DMS153 (cell line): ENCODE results near the gene KRT77.
"Not testable (repeated sequence)": the region's sequence is repeated elsewhere in the genome, so short reads cannot be mapped to it uniquely, and the experiment has no call there.

ENCODE experiments used
- DNase-seq: peaks from one replicate; lab custom pipeline; 2025; lab: John Stamatoyannopoulos, UW

The KRT77 gene

DNA sequence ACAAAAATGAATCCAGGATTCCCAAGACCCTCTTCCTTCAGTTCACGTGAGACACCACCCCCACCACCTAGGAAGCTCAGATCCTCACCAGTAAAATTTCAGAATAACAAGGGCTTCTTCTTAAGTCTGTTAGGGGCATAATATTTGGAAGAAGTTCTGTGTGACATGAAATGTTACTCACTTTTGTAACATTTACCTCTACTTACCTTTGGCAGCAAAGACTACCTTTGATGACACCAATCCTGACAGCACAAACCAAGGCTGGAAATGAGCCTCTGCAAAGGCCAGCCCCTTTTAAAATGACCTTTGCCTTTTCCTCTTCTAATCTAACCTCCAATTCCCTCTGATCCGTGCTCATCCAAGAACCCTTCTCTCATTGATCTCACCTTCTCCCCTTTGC lies 19.4 kb upstream of the KRT77 start:
- DNase-seq = no peak

DNA sequence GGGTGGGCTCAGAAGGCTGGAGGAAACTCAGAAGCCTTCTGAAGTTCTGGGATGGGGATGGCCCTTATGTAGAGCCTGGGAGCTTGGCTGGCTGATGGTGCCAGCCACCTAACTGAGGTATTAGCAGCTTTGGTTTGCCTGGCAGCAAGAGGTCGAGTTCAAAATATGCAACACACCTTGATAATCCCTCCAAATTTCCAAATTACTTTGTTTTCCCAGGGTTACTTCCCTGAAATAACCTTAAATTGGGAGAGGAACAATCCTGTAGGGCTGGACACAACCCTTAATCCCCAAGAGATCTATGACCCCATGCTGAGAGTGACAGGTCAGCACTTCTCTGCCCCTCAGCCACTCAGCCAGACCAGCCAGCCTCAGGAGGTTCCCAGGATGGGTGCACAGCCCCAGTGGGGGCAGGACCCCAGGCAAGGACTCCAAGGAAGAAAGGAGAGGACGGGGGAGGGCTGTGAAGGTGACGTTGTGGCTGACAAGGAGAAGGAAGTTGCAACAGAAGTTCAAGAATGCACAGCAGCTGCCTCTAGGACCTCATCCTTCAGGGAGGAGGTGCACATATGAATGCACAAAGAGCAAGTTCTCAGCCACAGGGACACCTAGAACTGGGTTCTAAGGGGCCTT lies 18.6 kb upstream of the KRT77 start:
- DNase-seq = no peak

GRCh38 chr12:52720365-52720886 lies 17.1 kb upstream of the KRT77 start:
- DNase-seq = no peak

DNA sequence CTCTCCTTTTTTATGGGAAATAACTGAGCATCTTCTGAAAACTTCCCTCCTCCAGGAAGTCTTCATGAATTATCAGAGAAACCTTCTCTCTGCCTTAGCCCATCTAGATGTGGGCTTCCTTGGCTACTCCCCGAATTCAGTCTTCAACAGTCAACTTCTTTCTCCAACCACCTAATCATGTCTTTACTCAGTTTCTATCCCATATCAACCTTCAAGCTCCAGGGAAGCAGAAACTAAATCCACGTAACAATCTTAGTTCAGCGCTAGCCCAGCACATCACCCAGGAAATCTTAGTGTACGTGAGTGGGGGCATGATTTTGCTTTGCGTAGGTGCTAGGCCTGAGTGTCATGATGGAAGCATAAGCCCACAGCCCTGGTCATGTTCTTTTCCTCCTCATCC lies 12.7 kb upstream of the KRT77 start:
- DNase-seq = no peak

DNA sequence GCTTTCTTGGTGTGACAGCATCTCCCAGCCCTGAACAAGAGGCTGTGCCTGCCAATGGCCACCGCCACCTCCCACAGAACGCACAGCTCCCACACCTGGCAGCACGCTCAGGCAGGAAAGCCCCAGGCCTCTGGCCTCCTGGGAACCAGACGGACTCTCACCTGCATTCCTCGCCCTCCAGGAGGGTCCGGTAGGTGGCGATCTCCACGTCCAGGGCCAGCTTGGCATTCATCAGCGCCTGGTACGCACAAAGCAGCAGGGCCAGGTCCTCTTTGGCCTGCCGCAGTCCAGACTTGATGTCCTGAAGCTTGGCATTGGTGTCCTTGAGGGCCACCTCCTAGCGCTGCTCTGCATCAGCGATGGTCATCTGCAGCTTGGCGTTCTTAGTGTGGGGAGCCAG lies 12.1 kb upstream of the KRT77 start:
- no peak for DNase-seq

DNA sequence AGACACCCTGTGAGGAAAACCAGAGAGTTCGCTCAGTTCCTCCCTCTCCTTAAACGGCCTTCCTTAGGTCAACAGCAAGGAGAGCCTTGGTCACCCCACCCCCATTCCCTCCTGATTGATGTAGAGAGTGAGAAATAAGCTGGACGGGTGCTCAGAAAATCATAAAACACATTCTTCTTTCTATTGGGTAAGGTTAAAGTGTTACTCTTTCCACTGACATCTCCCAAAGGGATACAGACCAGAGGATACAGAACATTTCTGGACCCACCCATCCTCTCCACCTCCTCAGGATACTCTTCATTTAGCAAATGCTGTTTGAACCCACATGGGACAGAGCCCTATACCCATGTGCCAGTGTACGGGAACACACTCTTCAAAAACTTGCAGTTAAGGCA lies 11.6 kb upstream of the KRT77 start:
- no peak for DNase-seq

DNA sequence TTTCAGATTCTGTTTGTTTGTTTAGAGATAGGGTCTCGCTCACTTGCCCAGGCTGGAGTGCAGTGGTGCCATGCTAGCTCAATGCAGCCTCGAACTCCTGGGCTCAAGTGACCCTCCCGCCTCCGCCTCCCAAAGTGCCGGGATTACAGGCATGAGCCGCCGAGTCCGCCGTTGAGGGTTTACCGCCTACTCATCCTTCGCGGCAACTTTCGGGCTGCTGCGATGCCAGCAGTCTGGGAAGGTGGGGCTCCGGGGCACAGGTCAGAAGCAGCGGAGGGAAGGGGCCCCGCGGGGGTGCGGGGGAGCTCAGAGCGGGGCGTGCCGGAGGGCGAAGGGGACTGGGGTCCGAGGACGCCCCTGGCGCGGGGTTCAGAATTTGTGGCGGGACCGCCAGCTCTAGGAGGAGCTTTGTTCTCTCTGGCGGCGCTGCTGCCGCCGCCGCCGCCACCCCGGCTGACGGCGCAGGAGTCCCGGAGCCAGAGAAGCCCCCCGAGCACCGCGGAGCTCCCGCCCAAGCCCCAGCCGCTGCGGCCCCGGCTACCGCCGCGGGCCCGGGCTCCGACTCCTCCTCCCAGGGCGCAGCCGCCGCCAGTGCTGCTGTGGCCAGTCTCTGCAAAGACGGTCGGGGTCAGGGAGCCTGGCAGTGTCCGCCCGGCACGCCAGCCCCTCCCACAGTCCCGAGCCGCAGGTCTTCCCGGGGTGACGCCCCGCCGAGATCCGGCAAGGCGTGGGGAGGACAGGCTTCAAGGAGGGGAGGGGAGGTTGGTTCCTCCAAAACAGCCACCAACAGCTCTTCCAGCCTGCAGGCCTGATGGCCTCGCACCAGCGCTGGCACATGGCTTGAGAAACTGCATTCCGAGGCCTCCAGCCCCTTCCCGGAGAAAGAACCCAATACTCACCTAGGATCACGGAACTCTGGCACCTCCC lies 10.9 kb upstream of the KRT77 start:
- no peak for DNase-seq

DNA sequence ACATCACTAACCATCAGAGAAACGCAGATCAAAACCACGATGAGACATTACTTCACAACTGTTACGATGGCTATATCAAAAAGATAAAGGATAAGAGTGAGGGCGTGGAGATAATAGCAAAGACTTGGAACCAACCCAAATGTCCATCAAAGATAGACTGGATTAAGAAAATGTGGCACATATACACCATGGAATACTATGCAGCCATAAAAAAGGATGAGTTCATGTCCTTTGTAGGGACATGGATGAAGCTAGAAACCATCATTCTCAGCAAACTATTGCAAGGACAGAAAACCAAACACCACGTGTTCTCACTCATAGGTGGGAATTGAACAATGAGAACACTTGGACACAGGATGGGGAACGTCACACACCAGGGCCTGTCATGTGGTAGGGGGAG lies 8.8 kb upstream of the KRT77 start:
- DNase-seq = not testable (repeated sequence)

DNA sequence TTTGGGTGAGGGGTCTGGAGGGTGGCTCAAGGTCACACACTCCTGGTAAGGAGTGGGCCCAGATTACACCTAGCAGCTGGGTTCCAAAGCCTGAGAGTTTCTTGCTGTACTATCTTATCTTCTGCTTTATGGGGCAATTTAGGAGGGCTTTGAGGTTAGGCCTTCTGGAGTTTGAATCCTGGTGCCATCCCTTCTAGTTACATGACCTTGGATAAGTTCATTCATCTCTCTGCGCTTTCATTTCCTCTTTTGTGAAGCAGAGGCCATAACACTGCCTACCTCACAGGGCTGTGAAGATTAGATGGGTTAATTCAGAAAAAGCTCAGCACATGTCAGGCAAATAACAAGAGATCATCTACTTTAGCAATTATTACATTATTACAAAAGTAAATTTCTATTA lies 7.4 kb upstream of the KRT77 start:
- DNase-seq = no peak

DNA sequence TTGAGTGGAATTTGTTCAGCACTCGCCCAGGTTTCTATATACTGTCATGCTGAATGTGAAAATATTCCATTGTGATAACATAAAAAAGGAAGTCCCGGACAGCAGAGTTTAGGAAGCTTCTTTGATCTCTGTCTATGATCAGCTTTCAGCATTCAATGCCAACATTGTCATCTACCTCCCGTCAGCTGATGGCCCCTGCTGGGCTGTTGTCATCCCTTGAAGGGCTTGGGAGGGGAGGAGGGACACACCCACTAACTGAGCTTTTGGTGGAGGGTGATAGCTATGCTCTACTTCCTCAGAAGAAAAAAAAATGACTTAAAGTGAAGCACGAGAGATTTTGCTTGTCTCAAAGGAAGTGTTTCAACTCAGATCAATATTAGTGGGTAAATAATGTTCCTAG lies 4.7 kb upstream of the KRT77 start:
- no peak for DNase-seq

GRCh38 chr12:52704464-52704863 lies 1.1 kb upstream of the KRT77 start:
- DNase-seq = no peak

- DNase-seq = no peak
Observed at GRCh38 chr12:52703878-52704277, 554 bp upstream of the KRT77 start.

GRCh38 chr12:52702338-52702737 lies 986 bp downstream of the KRT77 start:
- no peak for DNase-seq

DNA sequence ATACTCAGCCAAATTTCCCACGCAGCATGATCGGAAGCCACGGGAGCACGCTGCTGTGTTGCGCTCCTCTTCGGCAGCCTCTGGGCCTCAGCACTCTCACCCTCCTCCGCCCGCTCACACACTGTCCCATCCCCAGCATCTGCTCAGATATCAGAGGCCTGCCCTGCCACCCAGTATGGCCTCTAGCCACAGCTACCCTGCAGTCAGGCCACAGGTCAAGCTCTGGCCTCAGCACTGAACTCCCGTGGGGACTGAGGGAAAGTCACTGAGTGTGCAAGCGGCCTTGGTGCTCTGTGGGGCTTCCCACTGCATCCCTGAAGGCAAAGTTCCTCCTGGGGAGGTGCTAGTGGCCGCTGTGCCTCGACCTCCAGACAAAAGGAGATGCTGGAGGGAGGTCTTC lies 2.0 kb downstream of the KRT77 start:
- no peak for DNase-seq

- DNase-seq = no peak
Observed at GRCh38 chr12:52699960-52700359, 3.4 kb downstream of the KRT77 start.

DNA sequence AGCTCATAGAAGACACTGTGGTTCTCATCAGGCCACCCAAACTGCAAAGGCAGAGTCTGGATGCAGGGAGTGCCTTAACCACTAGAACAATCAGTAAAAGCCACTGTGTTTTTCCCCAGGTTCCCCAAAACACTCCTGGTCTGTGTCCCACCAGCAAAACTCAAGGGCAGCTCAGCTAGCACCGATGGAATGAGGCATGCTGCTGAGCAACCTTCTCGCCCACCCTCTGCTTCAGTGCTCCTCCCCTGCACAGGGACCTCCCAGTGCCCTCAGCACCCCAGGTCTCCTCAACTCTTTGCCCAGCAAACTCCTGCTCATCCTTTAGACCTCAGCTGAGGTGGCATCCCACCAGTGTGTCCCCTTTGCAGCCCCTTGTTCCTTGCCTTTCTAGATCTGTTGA lies 4.0 kb downstream of the KRT77 start:
- DNase-seq = no peak

GRCh38 chr12:52698651-52699340 lies 4.5 kb downstream of the KRT77 start:
- DNase-seq = no peak

DNA sequence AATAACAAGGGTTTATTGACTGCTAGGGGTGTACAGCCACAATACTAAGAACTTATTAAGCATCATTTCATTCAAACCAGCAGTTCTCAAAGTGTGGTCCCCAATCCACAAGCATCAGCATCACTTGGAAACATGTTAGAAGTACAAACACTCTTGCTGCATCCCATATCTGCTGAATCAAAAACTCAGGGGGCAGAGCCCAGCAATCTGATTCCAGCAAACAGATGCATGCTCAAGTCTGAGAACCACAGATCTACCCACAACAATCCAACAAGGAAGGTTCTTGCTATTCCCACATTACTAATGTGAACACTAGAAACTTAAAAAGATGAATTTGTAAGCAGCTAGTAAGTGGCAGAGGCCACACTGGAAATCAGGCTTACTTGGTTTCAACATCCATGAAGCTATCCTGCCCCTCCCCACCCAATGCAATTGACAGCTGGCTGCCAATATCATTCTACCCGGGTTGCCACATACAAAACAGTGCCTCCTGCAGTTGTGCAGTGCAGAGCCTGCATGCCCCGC lies 6.2 kb downstream of the KRT77 start:
- no peak for DNase-seq

DNA sequence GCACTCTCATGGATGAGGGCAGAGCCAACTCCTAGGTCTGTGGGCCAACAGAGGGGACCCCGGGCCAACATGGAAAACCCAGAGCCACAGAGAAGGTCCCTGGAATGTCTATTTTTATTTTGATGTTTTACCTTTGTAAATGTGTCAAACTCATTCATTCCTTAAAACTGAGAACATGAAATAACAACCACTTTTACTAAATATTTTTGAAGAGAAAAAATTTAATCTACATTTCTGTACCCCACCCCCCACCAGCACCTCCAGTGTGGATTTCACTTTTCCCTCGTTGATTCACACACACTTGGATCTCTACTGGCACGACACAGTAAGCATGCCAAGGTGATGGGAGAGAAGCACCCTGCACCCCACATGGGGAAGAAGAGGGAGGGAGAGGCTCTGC lies 6.7 kb downstream of the KRT77 start:
- no peak for DNase-seq

GRCh38 chr12:52695039-52695438 lies 8.3 kb downstream of the KRT77 start:
- DNase-seq = no peak

DNA sequence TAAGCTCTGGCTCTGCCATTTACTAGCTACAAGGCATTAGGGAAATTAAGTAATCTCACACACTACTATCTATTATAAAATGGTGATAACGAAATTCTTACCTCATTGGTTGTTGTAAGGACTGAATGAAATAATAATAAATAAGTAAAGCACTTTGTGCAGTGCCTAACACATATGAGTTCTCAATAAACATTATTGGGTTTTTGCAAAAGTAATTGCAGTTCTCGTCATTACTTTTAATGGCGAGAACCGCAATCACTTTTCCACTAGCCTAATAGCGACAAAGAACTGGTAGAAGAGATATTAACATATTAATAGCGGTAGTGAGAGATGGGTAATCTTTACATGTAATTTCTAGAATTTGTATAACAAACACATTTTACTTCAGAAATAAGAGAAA lies 9.2 kb downstream of the KRT77 start:
- no peak for DNase-seq

DNA sequence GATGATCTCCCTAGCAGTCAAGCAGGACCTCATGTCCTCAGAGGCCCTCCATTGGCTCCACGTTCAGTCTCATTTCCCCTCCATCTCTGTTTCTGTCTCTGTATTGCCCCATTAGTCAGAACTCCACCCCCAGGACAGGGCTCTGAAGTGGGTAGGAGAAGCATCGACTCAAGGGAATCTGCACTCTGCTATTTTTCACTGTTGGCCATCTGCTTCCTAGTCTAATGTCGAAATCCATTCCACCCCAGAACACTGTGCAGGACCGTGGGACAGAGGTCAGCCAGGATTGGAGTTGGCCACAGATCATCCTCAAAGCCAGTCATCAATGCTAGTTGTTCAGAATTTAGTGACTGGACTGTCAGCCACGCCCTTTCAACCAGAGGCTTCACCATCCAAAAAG lies 10.1 kb downstream of the KRT77 start:
- DNase-seq = no peak

GRCh38 chr12:52692254-52692653 lies 11.1 kb downstream of the KRT77 start:
- DNase-seq = no peak
